ENCODE results near the gene DPYD.

DNA sequence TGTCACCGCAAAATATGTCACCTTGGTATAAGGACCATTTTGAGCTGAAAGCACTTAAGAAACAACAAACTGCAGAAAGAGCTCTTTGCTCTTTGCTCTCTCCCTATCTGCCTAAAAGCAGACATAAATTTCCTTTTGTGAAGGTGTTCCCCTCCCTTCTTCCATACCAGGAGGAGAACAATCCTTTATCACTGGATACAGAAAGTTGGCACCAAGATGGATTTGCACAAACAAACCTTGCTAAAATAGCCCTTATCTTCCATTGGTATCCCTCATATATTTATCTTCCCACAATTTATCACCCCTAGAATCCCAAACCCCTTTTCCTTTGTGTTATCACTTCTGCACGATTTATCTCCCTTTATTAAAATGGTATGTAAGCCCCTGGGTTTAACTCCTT, 51.4 kb downstream of the DPYD start:
- TF ChIP-seq POLR2A (IDR thresholded peaks at IDR 0.05; ENCODE audit: low read length) (no peak), GATA1 (IDR thresholded peaks at IDR 0.05; ENCODE audit: low read depth, low read length) (no peak)
